SU-DHL-6 (cell line): ENCODE measurements around the gene QPCTL.

Source experiments
- EZH2phosphoT487 ChIP-seq: fragments of 200-600 bp; sonication (generic), shearing (Covaris generic); conservative IDR thresholded peaks from 2 replicates; pipeline ENCODE4 v1.6.1; 2018; ENCODE audit warnings: mild to moderate bottlenecking, antibody characterized with exemption, low read length, moderate library complexity, mixed read lengths
- TF ChIP-seq, protein P1 (sequence below): fragments of 200-600 bp; sonication (generic); IDR thresholded peaks from one replicate; pipeline ENCODE4 v1.5.1; 2017; ENCODE audit warnings: antibody characterized with exemption, mild to moderate bottlenecking, low read length, moderate library complexity; ENCODE audit not compliant: insufficient read depth, poor library complexity, severe bottlenecking

DNA sequence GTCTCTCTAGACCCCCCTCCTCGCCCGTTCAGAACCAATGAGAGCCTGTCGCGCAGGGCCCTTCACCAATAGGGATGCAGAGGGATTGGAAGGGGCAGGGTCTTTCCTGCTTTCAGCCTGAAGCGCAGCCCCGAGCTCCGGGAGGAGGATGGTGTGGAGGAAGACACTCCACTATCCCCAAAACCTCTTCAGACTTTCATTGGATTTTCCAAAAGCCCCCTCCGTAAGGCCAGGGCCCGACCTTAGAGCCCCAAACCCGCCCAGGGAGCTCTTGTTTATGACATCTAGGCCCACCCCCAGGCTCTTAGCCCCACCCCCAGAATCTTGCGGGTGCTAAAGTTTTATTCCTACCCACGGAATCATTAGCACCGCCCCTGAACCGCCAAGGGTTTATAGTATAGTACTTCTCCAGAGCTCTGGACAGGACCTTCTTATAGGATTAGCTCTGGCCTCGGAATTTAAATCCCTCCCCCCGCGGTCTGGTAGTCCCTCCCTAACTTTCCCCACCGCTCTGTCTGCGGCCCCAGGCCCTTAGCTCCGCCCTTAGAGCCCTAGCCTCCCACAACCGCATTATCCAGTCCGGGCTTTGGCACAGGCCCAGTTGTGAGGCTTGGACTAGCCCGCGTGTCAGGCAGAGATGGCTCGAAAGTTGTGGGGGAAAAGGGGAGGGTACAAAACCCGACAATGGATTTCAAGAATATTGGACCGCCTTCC lies 46.7 kb upstream of the QPCTL start:
- TF ChIP-seq, protein P1, sequence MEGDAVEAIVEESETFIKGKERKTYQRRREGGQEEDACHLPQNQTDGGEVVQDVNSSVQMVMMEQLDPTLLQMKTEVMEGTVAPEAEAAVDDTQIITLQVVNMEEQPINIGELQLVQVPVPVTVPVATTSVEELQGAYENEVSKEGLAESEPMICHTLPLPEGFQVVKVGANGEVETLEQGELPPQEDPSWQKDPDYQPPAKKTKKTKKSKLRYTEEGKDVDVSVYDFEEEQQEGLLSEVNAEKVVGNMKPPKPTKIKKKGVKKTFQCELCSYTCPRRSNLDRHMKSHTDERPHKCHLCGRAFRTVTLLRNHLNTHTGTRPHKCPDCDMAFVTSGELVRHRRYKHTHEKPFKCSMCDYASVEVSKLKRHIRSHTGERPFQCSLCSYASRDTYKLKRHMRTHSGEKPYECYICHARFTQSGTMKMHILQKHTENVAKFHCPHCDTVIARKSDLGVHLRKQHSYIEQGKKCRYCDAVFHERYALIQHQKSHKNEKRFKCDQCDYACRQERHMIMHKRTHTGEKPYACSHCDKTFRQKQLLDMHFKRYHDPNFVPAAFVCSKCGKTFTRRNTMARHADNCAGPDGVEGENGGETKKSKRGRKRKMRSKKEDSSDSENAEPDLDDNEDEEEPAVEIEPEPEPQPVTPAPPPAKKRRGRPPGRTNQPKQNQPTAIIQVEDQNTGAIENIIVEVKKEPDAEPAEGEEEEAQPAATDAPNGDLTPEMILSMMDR = no peak
- TF ChIP-seq EZH2phosphoT487 = no peak
